Astrocyte (in vitro differentiated cells and primary cell): ENCODE results near the gene NLGN1.

ENCODE experiments used
- CTCF ChIP-seq: IDR thresholded peaks from 2 replicates; pipeline ENCODE4 v1.5.1; 2011; ENCODE audit warnings: low read depth, mild to moderate bottlenecking, inconsistent platforms, low read length, moderate library complexity; ENCODE audit not compliant: insufficient read depth
- EZH2 ChIP-seq: IDR thresholded peaks from 2 replicates; pipeline ENCODE4 v1.6.1; 2012; ENCODE audit warnings: mild to moderate bottlenecking, low read length, inconsistent platforms; ENCODE audit not compliant: insufficient read depth

DNA sequence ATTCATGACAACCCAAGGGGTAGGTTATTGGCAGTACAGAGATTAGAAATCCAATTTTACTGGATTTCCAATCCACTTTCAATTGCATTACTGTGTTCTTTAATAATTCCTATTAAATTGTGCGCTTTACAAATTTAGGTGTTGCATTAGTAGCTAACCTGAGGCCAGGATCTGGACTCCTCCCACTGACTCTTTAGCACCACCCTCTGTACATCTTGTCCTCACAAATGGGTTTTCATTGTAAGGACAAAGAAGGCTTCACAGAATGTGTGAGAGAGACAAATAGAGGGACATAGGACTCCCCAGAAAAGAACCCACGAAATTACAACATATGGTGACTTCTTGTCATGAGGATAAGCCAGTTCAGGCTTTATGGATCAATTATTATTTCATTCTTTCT, 818.5 kb downstream of the NLGN1 start:
- TF ChIP-seq CTCF (no peak), EZH2 (no peak)
